ENCODE results near the gene KIR2DL3.

- TF ChIP-seq CTCF (IDR thresholded peaks at IDR 0.05) (no peak), POLR2A (IDR thresholded peaks at IDR 0.05) (no peak)
Observed at GRCh38 chr19:54707962-54708361, 30.4 kb upstream of the KIR2DL3 start.
